DOHH2 (cell line): ENCODE measurements around the gene HIVEP3.

Experiments
- H3F3A ChIP-seq: fragments of 200-600 bp; sonication (generic), shearing (Covaris generic); 2 replicates; pipeline ENCODE4 v1.6.0; 2016; ENCODE audit warnings: antibody characterized with exemption, mild to moderate bottlenecking; ENCODE audit not compliant: control insufficient read depth, insufficient read depth
- H3K27ac ChIP-seq: fragments of 200-600 bp; sonication (generic); 2 replicates; pipeline ENCODE4 v1.5.1; 2014; ENCODE audit warnings: low read depth, mild to moderate bottlenecking, low read length, moderate library complexity
- H3K27me3 ChIP-seq: fragments of 200-600 bp; sonication (generic); 2 replicates; pipeline ENCODE4 v1.6.1; 2014; ENCODE audit warnings: mild to moderate bottlenecking, low read length, mixed read lengths; ENCODE audit not compliant: control insufficient read depth
- H3K36me3 ChIP-seq: fragments of 200-600 bp; sonication (generic); 2 replicates; pipeline ENCODE4 v1.6.1; 2014; ENCODE audit warnings: mild to moderate bottlenecking, low read length, moderate library complexity, mixed read lengths; ENCODE audit not compliant: control insufficient read depth
- H3K4me1 ChIP-seq: fragments of 200-600 bp; sonication (generic); 2 replicates; pipeline ENCODE4 v1.6.1; 2014; ENCODE audit warnings: mild to moderate bottlenecking, low read length, mixed read lengths; ENCODE audit not compliant: control insufficient read depth
- H3K4me2 ChIP-seq: fragments of 200-600 bp; sonication (generic); 2 replicates; pipeline ENCODE4 v1.6.0; 2014; ENCODE audit warnings: mild to moderate bottlenecking, low read length, moderate library complexity
- H3K4me3 ChIP-seq: fragments of 200-600 bp; sonication (generic); 2 replicates; pipeline ENCODE4 v1.5.1; 2014; ENCODE audit warnings: mild to moderate bottlenecking, low read length, mixed read lengths
- H3K79me2 ChIP-seq: fragments of 200-600 bp; sonication (generic); 2 replicates; pipeline ENCODE4 v1.6.1; 2014; ENCODE audit warnings: mild to moderate bottlenecking, low read length, mixed read lengths; ENCODE audit not compliant: control insufficient read depth
- H3K9me2 ChIP-seq: fragments of 200-600 bp; sonication (generic); replicated peaks from 2 replicates; pipeline ENCODE4 v1.6.1; 2014; ENCODE audit warnings: mild to moderate bottlenecking, low read length, mixed read lengths; ENCODE audit not compliant: control insufficient read depth
- H3K9me3 ChIP-seq: fragments of 200-600 bp; sonication (generic); 2 replicates; pipeline ENCODE4 v1.6.1; 2014; ENCODE audit warnings: antibody characterized with exemption, low read length, mixed read lengths; ENCODE audit not compliant: control insufficient read depth, insufficient read depth
- H4K20me1 ChIP-seq: fragments of 200-600 bp; sonication (generic); 2 replicates; pipeline ENCODE4 v1.6.0; 2014; ENCODE audit warnings: low read depth, mild to moderate bottlenecking, antibody characterized with exemption, low read length, moderate library complexity; ENCODE audit not compliant: control insufficient read depth, insufficient read depth
- CTCF ChIP-seq: fragments of 200-600 bp; sonication (generic); IDR thresholded peaks from one replicate; pipeline ENCODE4 v1.5.1; 2014; ENCODE audit warnings: antibody characterized with exemption, mild to moderate bottlenecking, low read depth, low read length; ENCODE audit not compliant: poor library complexity, severe bottlenecking
- EZH2phosphoT487 ChIP-seq: fragments of 200-600 bp; sonication (generic); IDR thresholded peaks from 2 replicates; pipeline ENCODE4 v1.6.1; 2017; ENCODE audit warnings: borderline replicate concordance, mild to moderate bottlenecking, antibody characterized with exemption, low read length, moderate library complexity, mixed read lengths

Gene HIVEP3

GRCh38 chr1:41709331-41709730 is 209.4 kb downstream of the HIVEP3 start:
- no peak overlapping the region for H3K4me3 ChIP-seq
- H3K79me2 ChIP-seq: no peaks in the 10 kb centered on the region

GRCh38 chr1:41708332-41708731 is 210.4 kb downstream of the HIVEP3 start:
- TF ChIP-seq EZH2phosphoT487 (no peak), CTCF (no peak)
- H4K20me1 ChIP-seq: no peaks in the 10 kb centered on the region
- no peaks in the 10 kb centered on the region for H3F3A ChIP-seq
- no peak overlapping the region for H3K27ac ChIP-seq
- no peak overlapping the region for H3K4me2 ChIP-seq
- no peaks in the 10 kb centered on the region for H3K36me3 ChIP-seq
- no peaks in the 10 kb centered on the region for H3K27me3 ChIP-seq
- H3K9me2 ChIP-seq: no peaks in the 10 kb centered on the region
- no peak overlapping the region for H3K4me3 ChIP-seq
- H3K79me2 ChIP-seq: no peaks in the 10 kb centered on the region
- H3K4me1 ChIP-seq: no peaks in the 10 kb centered on the region
- no peaks in the 10 kb centered on the region for H3K9me3 ChIP-seq

More at GRCh38 chr1:41709331-41709730, 209.4 kb downstream of the HIVEP3 start:
- Histone ChIP-seq H3K27ac (no peak overlapping the region), H3F3A (no peaks in the 10 kb centered on the region), H3K4me1 (no peaks in the 10 kb centered on the region), H4K20me1 (no peaks in the 10 kb centered on the region), H3K4me2 (no peak overlapping the region), H3K9me2 (no peaks in the 10 kb centered on the region), H3K9me3 (no peaks in the 10 kb centered on the region), H3K36me3 (no peaks in the 10 kb centered on the region), H3K27me3 (no peaks in the 10 kb centered on the region)
- TF ChIP-seq EZH2phosphoT487 (no peak), CTCF (no peak)

- TF ChIP-seq CTCF: no peak
- no peak for TF ChIP-seq EZH2phosphoT487
- no peak overlapping the region for H3K4me2 ChIP-seq
Measured at GRCh38 chr1:41707793-41708192, 210.9 kb downstream of the HIVEP3 start.

More at GRCh38 chr1:41707793-41708192, 210.9 kb downstream of the HIVEP3 start:
- Histone ChIP-seq H3K27me3 (no peaks in the 10 kb centered on the region), H3F3A (no peaks in the 10 kb centered on the region), H3K36me3 (no peaks in the 10 kb centered on the region), H3K4me1 (no peaks in the 10 kb centered on the region), H3K4me3 (no peak overlapping the region), H3K9me2 (no peaks in the 10 kb centered on the region), H3K9me3 (no peaks in the 10 kb centered on the region), H3K27ac (no peak overlapping the region), H3K79me2 (no peaks in the 10 kb centered on the region), H4K20me1 (no peaks in the 10 kb centered on the region)
